Thymus (tissue), 11 donors: ENCODE measurements around the gene CD22. TPM values are rescaled to one million over a fixed set of nuclear protein-coding genes. Genes with fewer than 3 reads are reported as not detected.

Source experiments
- DNase-seq, 9 donors: peaks; one replicate each; pipeline ENCODE4 v3.0.0-alpha.2; 2013; ENCODE audit warnings: low spot score in 9 of 9, low read depth in 6 of 9, missing footprints in 1 of 9
- H3K27ac ChIP-seq, 2 donors: one replicate each; pipeline ENCODE4 v1.5.1; 2013; ENCODE audit warnings: control low read depth in 1 of 2, low read depth in 1 of 2, low read length in 1 of 2, mild to moderate bottlenecking in 1 of 2, moderate library complexity in 1 of 2
- H3K27me3 ChIP-seq, 2 donors: one replicate each; pipeline ENCODE4 v1.5.1; 2013; ENCODE audit warnings: low read length in 1 of 2; ENCODE audit not compliant: control insufficient read depth in 2 of 2, insufficient read depth in 1 of 2
- H3K36me3 ChIP-seq, 2 donors: one replicate each; pipeline ENCODE4 v1.5.1; 2013; ENCODE audit warnings: low read length in 1 of 2, mild to moderate bottlenecking in 1 of 2, moderate library complexity in 1 of 2; ENCODE audit not compliant: control insufficient read depth in 2 of 2, insufficient read depth in 2 of 2
- H3K4me1 ChIP-seq, 2 donors: one replicate each; pipeline ENCODE4 v1.5.1; 2013; ENCODE audit warnings: low read length in 2 of 2; ENCODE audit not compliant: control insufficient read depth in 2 of 2, insufficient read depth in 2 of 2
- H3K4me3 ChIP-seq, 2 donors: one replicate each; pipeline ENCODE4 v1.5.1; 2013; ENCODE audit warnings: low read length in 2 of 2, control low read depth in 1 of 2, mild to moderate bottlenecking in 1 of 2
- H3K9me3 ChIP-seq, 2 donors: one replicate each; pipeline ENCODE4 v1.5.1; 2013; ENCODE audit warnings: low read length in 1 of 2, mild to moderate bottlenecking in 1 of 2; ENCODE audit not compliant: control insufficient read depth in 2 of 2, insufficient read depth in 1 of 2
- WGBS: extraction: QIAGEN DNeasy Blood & Tissue Kit; methylation state at CpG from one replicate; pipeline ENCODE4 v1.1.7; 2013; 5-methylcytosine and 5-hydroxymethylcytosine counted together
- polyA plus RNA-seq: library from polyadenylated mRNA; stranded (reverse); fragments of 200-250 nt; gene quantifications from one replicate; pipeline ENCODE4 v1.2.3, GENCODE V29; 2013
- total RNA-seq: library from RNA; stranded (reverse); fragments of 120-200 nt; gene quantifications from one replicate; pipeline ENCODE4 v1.2.4, GENCODE V29; 2013
- donor health status: healthy.

CD22 gene
- total and polyA plus RNA-seq, 2 donors, result 1.7 to 12.3 TPM

DNA sequence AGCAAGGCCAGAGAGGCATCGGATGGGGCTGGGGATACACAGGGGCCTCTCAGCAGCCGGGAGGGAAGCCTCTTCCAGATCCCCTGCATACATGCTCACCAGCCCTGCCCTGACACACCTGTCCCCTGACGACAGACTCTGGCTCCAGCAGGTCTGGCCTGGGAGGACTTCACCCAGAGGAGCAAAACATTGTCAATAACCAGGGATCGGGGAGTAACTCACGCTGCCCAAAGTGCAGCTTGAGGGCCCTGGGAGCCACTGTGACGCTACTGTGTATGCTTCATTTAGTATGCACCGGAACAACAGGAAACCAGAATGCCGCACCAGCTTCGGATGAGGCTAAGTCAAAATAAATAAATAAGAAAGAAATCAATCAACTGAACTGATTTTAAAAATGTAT, 12.4 kb upstream of the CD22 start:
- Histone ChIP-seq H3K4me3 (no peak overlapping the region), H3K36me3 (no peaks in the 10 kb centered on the region), H3K27me3 (no peaks in the 10 kb centered on the region), H3K9me3 (no peaks in the 10 kb centered on the region), H3K27ac (no peak overlapping the region), H3K4me1 (peaks cover 0 to 5% of the 10 kb centered on the region in 2 donors)
- DNase-seq, result no peak
- WGBS, result 93% methylated on average over 9 of the region's 9 CpGs

DNA sequence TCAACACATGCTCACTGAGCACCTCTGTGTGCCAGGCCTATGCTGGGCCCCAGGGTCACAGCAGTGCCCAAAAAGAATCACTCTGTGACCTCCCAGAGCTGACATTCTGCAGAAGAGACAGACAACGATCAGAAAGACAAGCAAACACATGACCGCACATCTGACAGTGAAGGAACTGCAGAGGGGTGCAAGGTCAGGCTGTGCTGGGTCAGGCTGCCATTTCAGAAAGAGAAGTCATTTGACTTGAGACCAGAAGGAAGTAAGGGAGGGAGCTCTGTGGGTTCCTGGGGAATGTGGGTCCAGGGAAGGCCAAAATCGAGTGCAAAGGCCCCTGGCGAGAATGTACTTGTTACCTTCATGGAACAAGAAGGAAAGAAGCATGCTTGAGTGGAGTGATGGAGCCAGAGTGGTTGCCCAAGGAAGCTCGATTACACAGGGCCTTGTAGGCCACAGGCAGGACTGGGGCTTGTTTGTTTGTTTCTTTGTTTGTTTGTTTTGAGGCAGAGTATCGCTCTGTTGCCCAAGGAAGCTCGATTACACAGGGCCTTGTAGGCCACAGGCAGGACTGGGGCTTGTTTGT, 11.4 kb upstream of the CD22 start:
- H3K4me3 ChIP-seq, result no peak overlapping the region
- no peak overlapping the region for H3K27ac ChIP-seq
- H3K36me3 ChIP-seq, result no peaks in the 10 kb centered on the region
- no peaks in the 10 kb centered on the region for H3K9me3 ChIP-seq
- no peaks in the 10 kb centered on the region for H3K27me3 ChIP-seq
- peaks cover 0 to 3% of the 10 kb centered on the region in 2 donors for H3K4me1 ChIP-seq
- DNase-seq, result no peak
- 77% methylated on average over 7 of the region's 7 CpGs for WGBS

DNA sequence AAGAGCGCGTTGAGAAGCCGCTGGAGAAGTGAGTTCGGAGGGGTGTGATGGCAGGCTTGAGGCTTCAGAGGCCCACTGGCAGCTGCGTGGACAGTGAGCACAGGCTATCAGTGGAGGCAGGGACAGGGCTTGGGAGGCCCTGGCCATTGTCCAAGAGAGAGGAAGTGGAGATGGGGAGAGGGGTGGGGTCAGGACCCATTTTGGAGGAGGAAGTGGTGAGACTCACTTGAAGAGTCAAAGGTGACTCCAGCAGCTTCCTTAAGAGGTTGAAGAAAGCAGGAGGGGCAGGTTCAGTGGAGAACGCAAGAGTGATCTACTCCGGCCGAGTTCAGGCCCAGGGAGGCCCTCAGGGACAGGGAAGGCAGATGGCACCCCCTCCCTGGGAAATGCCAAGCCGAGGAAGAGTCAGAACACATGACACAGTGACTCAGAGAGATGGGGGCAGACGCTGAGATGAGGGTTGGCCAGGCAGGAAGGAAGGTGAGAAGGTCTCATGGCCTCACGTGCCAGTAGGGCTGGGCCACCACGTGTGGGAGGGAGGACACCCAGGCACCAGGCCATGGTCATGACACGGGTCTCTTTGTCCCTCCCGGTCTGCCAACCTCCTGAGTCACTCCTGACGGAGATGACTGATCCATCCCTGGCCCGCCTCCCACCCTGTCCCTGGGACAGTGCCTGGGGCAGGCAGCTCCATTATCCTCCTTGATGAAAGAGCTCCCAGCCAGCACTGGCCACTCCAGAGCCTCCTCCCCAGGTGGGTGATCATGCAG, 10.1 kb upstream of the CD22 start:
- Histone ChIP-seq H3K4me3 (no peak overlapping the region), H3K9me3 (no peaks in the 10 kb centered on the region), H3K27me3 (no peaks in the 10 kb centered on the region), H3K4me1 (peaks cover 0 to 3% of the 10 kb centered on the region in 2 donors), H3K36me3 (no peaks in the 10 kb centered on the region), H3K27ac (no peak overlapping the region)
- DNase-seq, result no peak
- 78% methylated on average over 16 of the region's 16 CpGs for WGBS

DNA sequence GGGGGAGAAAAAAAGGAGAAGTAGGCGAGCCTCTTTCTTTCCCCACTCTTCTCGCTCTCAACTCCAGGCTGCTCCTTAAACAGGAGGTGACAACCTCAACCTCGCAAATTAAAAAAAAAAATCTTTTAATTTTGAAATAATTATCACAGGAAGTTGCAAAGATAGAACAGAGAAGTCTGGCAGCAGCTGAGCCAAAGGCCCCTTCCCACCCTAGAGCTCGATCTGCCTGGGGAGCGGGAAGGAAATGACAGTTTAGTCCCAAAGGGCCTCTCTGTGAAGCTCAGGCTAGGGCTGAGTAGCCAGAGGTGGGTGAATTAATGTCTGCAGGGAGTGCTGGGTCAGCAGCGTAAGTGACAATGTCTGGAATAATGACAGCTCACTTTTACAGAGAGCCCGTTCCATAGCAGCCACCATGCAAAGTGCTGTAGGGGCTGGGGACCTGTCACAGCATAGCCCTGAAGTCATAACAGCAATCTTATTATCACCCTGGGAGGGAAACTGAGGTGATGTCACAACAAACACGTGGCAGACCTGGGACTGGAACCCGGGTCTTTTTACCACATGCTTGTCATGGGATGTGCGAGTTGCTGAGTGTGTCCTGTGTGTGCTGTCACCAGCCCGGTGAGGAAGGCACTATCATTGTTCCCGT, 8.8 kb upstream of the CD22 start:
- no peak for DNase-seq
- Histone ChIP-seq H3K36me3 (no peaks in the 10 kb centered on the region), H3K4me3 (no peak overlapping the region), H3K9me3 (no peaks in the 10 kb centered on the region), H3K27ac (no peak overlapping the region), H3K27me3 (no peaks in the 10 kb centered on the region), H3K4me1 (peaks cover 0 to 3% of the 10 kb centered on the region in 2 donors)
- 46% methylated on average over 12 of the region's 12 CpGs for WGBS

DNA sequence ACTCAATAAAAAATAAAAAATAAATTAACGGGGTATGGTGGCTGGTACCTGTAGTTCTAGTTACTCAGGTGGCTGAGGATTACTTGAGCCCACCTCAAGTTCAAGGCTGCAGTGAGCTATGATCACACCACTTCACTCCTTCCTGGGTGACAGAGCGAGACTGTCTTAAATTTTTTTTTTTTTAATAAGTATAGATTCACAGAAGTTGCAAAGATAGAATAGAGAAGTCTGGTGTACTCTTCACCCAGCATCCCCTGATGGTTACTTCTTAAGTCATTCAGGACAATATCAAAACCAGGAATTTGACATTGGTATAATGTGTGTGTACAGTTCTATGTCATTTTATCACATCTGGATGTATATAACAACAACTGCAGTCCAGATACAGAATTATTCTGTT, 7.7 kb upstream of the CD22 start:
- H3K9me3 ChIP-seq, result no peaks in the 10 kb centered on the region
- DNase-seq, result no peak
- WGBS, result 96% methylated on average over 2 of the region's 2 CpGs
- H3K4me3 ChIP-seq, result no peak overlapping the region
- peaks cover 0 to 3% of the 10 kb centered on the region in 2 donors for H3K4me1 ChIP-seq
- H3K27ac ChIP-seq, result no peak overlapping the region
- no peaks in the 10 kb centered on the region for H3K27me3 ChIP-seq
- H3K36me3 ChIP-seq, result no peaks in the 10 kb centered on the region

DNA sequence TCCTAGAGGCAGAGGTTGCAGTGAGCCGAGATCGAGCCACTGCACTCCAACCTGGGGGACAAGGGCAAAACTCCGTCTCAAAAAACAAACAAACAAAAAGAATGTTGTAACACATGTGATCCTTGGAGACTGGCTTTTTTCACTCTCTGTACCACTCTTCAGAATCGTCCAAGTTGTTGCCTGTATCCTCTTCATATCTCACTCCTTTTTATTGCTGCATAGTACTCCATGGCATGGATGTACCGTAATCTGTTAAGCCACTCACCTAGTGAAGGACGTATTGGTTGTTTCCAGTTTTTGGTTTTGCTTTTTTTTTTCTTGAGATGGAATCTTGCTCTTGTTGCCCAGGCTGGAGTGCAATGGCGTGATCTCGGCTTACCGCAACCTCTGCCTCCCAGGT, 7.0 kb upstream of the CD22 start:
- 99% methylated on average over 9 of the region's 9 CpGs for WGBS
- Histone ChIP-seq H3K4me1 (peaks cover 0 to 3% of the 10 kb centered on the region in 2 donors), H3K27me3 (no peaks in the 10 kb centered on the region)

DNA sequence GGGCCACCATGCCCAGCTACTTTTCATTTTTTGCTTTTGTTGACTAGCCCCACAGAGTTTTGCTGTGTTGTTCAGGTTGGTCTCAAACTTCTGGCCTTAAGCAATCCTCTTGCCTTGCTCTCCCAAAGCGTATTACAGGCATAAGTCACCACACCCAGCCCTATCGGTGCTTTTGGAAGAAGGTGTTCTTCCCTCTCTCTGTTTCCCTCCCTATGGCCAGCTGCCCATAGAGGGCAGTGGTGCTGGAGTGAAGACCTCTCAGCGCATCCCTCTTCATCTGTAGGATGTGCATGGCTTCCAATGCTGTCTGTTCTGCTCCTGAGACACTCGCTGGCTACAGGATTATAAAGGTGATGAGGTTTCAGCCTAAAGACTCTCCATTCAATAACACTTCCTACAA, 1.3 kb upstream of the CD22 start:
- no peaks in the 10 kb centered on the region for H3K36me3 ChIP-seq
- H3K4me3 ChIP-seq, result no peak overlapping the region
- H3K27ac ChIP-seq, result no peak overlapping the region
- H3K27me3 ChIP-seq, result peaks cover 0 to 3% of the 10 kb centered on the region in 2 donors
- H3K4me1 ChIP-seq, result no peaks in the 10 kb centered on the region
- WGBS, result 94% methylated on average over 4 of the region's 4 CpGs
- DNase-seq, result no peak
- H3K9me3 ChIP-seq, result no peaks in the 10 kb centered on the region

More for the DNA sequence above, 7.0 kb upstream of the CD22 start:
- H3K9me3 ChIP-seq, result no peaks in the 10 kb centered on the region
- no peaks in the 10 kb centered on the region for H3K36me3 ChIP-seq
- DNase-seq, result no peak
- no peak overlapping the region for H3K27ac ChIP-seq
- H3K4me3 ChIP-seq, result no peak overlapping the region

DNA sequence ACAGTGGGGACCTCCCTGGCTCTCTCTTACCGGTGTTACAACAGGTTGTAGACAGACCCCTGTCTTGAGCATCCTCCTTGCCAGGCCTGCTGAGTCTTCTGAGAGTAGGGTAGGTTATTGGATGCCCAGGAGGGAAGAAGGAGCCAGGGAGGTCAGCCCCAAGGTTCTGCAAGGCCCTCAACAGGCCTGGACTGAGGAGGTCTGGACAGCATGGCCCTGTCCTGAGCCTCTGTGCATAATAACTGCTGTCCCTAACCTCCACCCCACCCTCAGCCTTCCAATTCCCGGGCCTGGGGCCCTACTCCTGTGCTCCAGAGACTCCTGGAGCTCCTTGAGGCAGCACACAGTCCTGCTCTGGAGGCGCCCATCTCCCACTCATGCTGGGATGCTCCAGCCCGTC, 336 bp downstream of the CD22 start:
- H3K9me3 ChIP-seq, result no peaks in the 10 kb centered on the region
- no peak overlapping the region for H3K4me3 ChIP-seq
- WGBS, result 75% methylated on average over 4 of the region's 4 CpGs

DNA sequence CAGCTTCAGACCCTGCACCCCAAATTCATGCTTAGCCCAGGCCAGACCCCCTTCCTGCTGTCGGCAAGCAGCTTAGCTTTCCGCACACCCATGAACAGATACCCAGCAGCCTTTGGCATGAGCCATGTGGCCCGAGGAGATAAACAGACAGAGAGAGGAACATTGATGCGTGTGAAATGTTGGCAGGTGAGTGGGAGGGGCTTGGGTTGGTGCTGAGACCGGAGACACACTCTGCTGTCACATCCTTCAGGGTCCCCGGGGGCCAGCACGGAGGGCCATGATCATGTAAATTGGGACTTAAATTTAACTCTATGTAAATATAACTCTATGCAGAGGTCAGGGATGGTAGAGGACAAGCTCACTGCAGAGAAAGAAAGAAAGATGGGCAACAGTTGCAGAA, 1.5 kb downstream of the CD22 start:
- WGBS, result 58% methylated on average over 7 of the region's 7 CpGs
- Histone ChIP-seq H3K4me3 (no peak overlapping the region), H3K27me3 (peaks cover 0 to 3% of the 10 kb centered on the region in 2 donors), H3K9me3 (no peaks in the 10 kb centered on the region), H3K27ac (no peak overlapping the region), H3K4me1 (no peaks in the 10 kb centered on the region), H3K36me3 (no peaks in the 10 kb centered on the region)
- no peak for DNase-seq

More for the DNA sequence above, 336 bp downstream of the CD22 start:
- Histone ChIP-seq H3K4me1 (no peaks in the 10 kb centered on the region), H3K27me3 (peaks cover 0 to 3% of the 10 kb centered on the region in 2 donors), H3K36me3 (no peaks in the 10 kb centered on the region), H3K27ac (no peak overlapping the region)
- DNase-seq, result no peak
